Measurements from ENCODE around the gene MAP4K4.
"Not testable (repeated sequence)": the region's sequence is repeated elsewhere in the genome, so short reads cannot be mapped to it uniquely, and the experiment has no call there.

MAP4K4 gene

DNA sequence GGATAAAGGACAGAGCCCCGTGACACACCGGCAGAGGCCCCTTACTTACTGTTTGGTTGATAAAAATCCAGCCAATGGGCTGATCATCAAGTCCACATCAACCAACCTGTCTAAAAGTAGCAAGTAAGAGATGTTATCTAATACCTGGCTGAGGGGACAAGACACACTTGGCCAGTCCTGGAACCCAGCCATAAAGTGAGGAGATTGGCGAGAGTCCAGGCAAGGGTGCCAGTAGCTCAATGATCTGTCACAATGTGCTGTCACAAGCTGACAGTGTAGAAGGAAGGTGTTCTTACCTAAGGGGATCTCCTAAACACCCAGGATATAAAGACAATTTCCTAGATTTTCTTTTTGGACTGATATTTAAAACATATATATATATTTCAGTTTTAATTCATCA, 232.5 kb downstream of the MAP4K4 start:
- DNase-seq: no peak

DNA sequence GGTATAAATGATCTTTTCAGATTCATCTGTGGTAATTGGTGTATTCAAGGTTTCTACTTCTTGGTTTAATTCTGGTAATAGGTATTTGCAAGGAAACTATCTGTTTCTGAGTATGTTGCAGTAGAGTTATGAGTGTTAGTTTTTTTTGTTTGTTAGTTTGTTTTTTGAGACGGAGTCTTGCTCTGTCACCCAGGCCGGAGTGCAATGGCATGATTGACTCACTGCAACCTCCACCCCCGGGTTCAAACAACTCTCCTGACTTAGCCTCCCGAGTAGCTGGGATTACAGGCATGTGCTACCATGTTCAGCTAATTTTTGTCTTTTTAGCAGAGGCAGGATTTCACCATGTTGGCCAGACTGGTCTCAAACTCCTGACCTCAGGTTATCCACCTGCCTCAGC, 233.3 kb downstream of the MAP4K4 start:
- no peak for DNase-seq

DNA sequence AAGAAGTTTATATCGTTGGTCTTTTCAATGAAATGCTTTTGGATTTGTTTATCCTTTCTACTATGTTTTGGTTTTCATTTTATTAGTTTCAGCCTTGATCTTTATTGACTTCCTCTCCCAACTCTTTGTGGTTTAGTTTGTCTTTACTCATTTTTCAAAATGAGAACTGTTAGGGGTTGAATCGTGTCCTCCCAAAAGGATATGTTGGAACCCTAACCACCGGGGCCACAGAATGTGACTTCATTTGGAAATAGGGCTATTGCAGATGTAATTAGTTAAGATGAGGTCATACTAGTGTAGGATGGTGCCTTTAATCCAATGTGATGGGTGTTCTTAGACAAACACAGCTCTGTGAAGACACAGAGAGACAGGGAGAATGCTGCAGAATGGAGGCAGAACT, 233.9 kb downstream of the MAP4K4 start:
- peak in 1 of 2 experiments; percentile 5 for DNase-seq

DNA sequence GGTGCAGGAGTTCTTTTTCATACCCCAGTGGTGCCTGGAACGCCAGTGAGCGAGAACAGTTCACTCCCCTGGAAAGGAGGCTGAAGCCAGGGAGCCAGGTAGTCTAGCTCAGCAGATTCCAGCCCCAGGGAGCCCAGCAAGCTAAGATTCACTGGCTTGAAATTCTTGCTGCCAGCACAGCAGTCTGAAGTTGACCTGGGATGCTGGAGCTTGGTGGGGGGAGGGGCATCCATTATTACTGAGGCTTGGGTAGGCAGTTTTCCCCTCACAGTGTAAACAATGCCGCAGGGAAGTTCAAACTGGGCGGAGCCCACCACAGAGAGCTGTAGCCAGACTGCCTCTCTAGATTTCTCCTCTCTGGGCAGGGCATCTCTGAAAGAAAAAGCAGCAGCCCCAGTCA, 238.3 kb downstream of the MAP4K4 start:
- not testable (repeated sequence) for DNase-seq

DNA sequence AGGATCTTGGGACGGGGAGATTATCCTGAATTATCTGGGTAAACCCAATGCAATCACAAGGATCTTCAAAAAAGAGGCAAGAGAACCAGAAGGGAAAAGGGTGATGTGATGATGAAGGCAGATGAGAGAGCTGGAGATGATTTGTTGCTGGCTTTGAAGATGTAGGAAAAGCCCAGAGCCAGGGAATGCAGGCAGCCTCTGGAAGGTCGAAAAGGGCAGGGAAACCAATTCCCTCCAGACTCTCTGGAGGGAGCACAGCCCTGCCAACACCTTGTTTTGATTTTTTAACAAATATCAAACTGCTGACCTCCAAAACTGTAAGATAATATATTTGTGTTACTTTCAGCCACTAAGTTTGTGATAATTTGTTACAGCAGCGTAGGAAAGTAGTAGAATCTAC, 245.3 kb downstream of the MAP4K4 start:
- DNase-seq: no peak
